ENCODE measurements around the gene SMARCE1. TPM values are rescaled to one million over a fixed set of nuclear protein-coding genes. Genes with fewer than 3 reads are reported as not detected.

The SMARCE1 gene
- total and polyA plus RNA-seq, 9 of the 15 experiments (the other 6 are each of a cell fraction or from before 2014, with no cell fraction given): 64.1 to 142 (median 114) TPM

- no peak overlapping the region for H3K27ac ChIP-seq (ENCODE audit: extremely low read depth, low read depth, low read length)
- no peaks in the 10 kb centered on the region for H3K9me3 ChIP-seq (replicated peaks; ENCODE audit: control insufficient read depth, insufficient read depth, low read depth, low read length)
- TF ChIP-seq YBX1 (IDR thresholded peaks at IDR 0.05) (no peak), ZNF79 (CRISPR knock-in tag; IDR thresholded peaks at IDR 0.05; ENCODE audit: low read depth) (no peak), CREM (IDR thresholded peaks at IDR 0.05; ENCODE audit: low read depth) (no peak), BHLHE40 (IDR thresholded peaks at IDR 0.05; ENCODE audit: low read length) (no peak), CBX3 (IDR thresholded peaks at IDR 0.05; ENCODE audit: borderline replicate concordance in 1 of 2, low read length in 2 of 2) (no peak), ZNF134 (CRISPR knock-in tag; conservative IDR thresholded peaks at IDR 0.05) (no peak), LCOR (CRISPR knock-in tag; IDR thresholded peaks at IDR 0.05) (no peak), MYC (IDR thresholded peaks at IDR 0.05; ENCODE audit: low read depth, low read length) (no peak), MYC (CRISPR knock-in tag; IDR thresholded peaks at IDR 0.05; ENCODE audit: borderline replicate concordance, low read depth) (no peak), MECOM (CRISPR knock-in tag; IDR thresholded peaks at IDR 0.05) (no peak), SRSF1 (IDR thresholded peaks at IDR 0.05; ENCODE audit: low read depth, low read length) (no peak), ATF4 (CRISPR knock-in tag; IDR thresholded peaks at IDR 0.05) (no peak), RBM17 (IDR thresholded peaks at IDR 0.05; ENCODE audit: borderline replicate concordance, low read depth, low read length) (no peak), SMC3 (conservative IDR thresholded peaks at IDR 0.05; ENCODE audit: insufficient read depth, low read depth, low read length) (no peak)
- H4K20me1 ChIP-seq (replicated peaks; ENCODE audit: control insufficient read depth, insufficient read depth, low read length): no peaks in the 10 kb centered on the region
- DNase-seq (ENCODE audit: extremely low read depth in 1 of 4, low spot score in 3 of 4) (no peak), ATAC-seq (no peak), FAIRE-seq (no peak)
- WGBS (ENCODE audit: insufficient coverage, low coverage, missing lambda C conversion rate): 3% methylated on average over 4 of the region's 4 CpGs
- intact Hi-C loops (cut with micrococcal nuclease): no loop called here
- H3K27me3 ChIP-seq (ENCODE audit: control insufficient read depth in 2 of 2, insufficient read depth in 2 of 2, low read length in 2 of 2): peaks cover 19 to 30% of the 10 kb centered on the region in 2 experiments
- H2AFZ ChIP-seq (ENCODE audit: low read depth, low read length): no peak overlapping the region; the same call in 1 of the 2 replicates
- in situ Hi-C loops (cut with MboI): no loop called here
- H3K4me2 ChIP-seq (ENCODE audit: insufficient read depth, low read length): no peak overlapping the region
- H3K79me2 ChIP-seq (ENCODE audit: control insufficient read depth, insufficient read depth, low read length): no peaks in the 10 kb centered on the region
- ChIA-PET CTCF (ENCODE audit: low intra/inter-chr PET ratio) (no interaction called here), POLR2A (no interaction called here)
- H3K4me3 ChIP-seq: no peak overlapping the region
- H3K4me1 ChIP-seq (replicated peaks in 1 of 2; ENCODE audit: control insufficient read depth in 2 of 2, insufficient read depth in 2 of 2, low read length in 2 of 2): no peaks in the 10 kb centered on the region
- no TSS peak for BruUV-seq (replicated peaks)
- H3K9me1 ChIP-seq (ENCODE audit: control insufficient read depth, insufficient read depth, low read length): no peaks in the 10 kb centered on the region
- H3K36me3 ChIP-seq (ENCODE audit: control insufficient read depth, insufficient read depth, low read length): no peaks in the 10 kb centered on the region
- H3K9ac ChIP-seq (ENCODE audit: insufficient read depth in 1 of 2, low read depth in 2 of 2, low read length in 2 of 2): no peak overlapping the region
Measured at GRCh38 chr17:40671282-40671681, 23.7 kb upstream of the SMARCE1 start.
